Measurements from ENCODE around the gene STXBP6. TPM values are rescaled to one million over a fixed set of nuclear protein-coding genes. Genes with fewer than 3 reads are reported as not detected.

The STXBP6 gene
- total and polyA plus RNA-seq, 9 donors: 17.5 to 33.5 (median 25.6) TPM

- H3K36me3 ChIP-seq (ENCODE audit: control insufficient read depth, insufficient read depth, low read length): no peaks in the 10 kb centered on the region
- H3K9me3 ChIP-seq (replicated peaks; ENCODE audit: control insufficient read depth, low read depth, low read length): no peaks in the 10 kb centered on the region
- H3K4me3 ChIP-seq (ENCODE audit: low read length): no peak overlapping the region
- WGBS (ENCODE audit: insufficient coverage): 88% methylated on average over 2 of the region's 5 CpGs
- no peak overlapping the region for H3K27ac ChIP-seq (ENCODE audit: low read length)
- no peaks in the 10 kb centered on the region for H3K4me1 ChIP-seq (ENCODE audit: control insufficient read depth, insufficient read depth, low read length)
- DNase-seq: no peak
- no peaks in the 10 kb centered on the region for H3K27me3 ChIP-seq (ENCODE audit: control insufficient read depth, insufficient read depth, low read length)
These were observed 247.7 kb downstream of the STXBP6 start for GRCh38 chr14:24802236-24802635.

- H3K27me3 ChIP-seq (ENCODE audit: control insufficient read depth, insufficient read depth, low read length): no peaks in the 10 kb centered on the region
- H3K4me1 ChIP-seq (ENCODE audit: control insufficient read depth, insufficient read depth, low read length): no peaks in the 10 kb centered on the region
- no peak overlapping the region for H3K4me3 ChIP-seq (ENCODE audit: low read length)
- no peak for DNase-seq
- H3K9me3 ChIP-seq (replicated peaks; ENCODE audit: control insufficient read depth, low read depth, low read length): no peaks in the 10 kb centered on the region
- no peaks in the 10 kb centered on the region for H3K36me3 ChIP-seq (ENCODE audit: control insufficient read depth, insufficient read depth, low read length)
- no peak overlapping the region for H3K27ac ChIP-seq (ENCODE audit: low read length)
- 75% methylated on average over 1 of the region's 1 CpG for WGBS (ENCODE audit: insufficient coverage)
These were observed 248.9 kb downstream of the STXBP6 start for GRCh38 chr14:24801024-24801423.

- Histone ChIP-seq H3K27me3 (ENCODE audit: control insufficient read depth, insufficient read depth, low read length) (no peaks in the 10 kb centered on the region), H3K4me1 (ENCODE audit: control insufficient read depth, insufficient read depth, low read length) (no peaks in the 10 kb centered on the region)
- WGBS (ENCODE audit: insufficient coverage): 61% methylated on average over 3 of the region's 6 CpGs
These were observed 251.0 kb downstream of the STXBP6 start for GRCh38 chr14:24798911-24799462.

GRCh38 chr14:24795406-24795805, 254.5 kb downstream of the STXBP6 start:
- no peak for DNase-seq
- no peak overlapping the region for H3K4me3 ChIP-seq (ENCODE audit: low read length)
- WGBS (ENCODE audit: insufficient coverage): 100% methylated on average over 2 of the region's 5 CpGs
- H3K27ac ChIP-seq (ENCODE audit: low read length): no peak overlapping the region
- no peaks in the 10 kb centered on the region for H3K27me3 ChIP-seq (ENCODE audit: control insufficient read depth, insufficient read depth, low read length)
- H3K9me3 ChIP-seq (replicated peaks; ENCODE audit: control insufficient read depth, low read depth, low read length): no peaks in the 10 kb centered on the region
- H3K4me1 ChIP-seq (ENCODE audit: control insufficient read depth, insufficient read depth, low read length): no peaks in the 10 kb centered on the region
- H3K36me3 ChIP-seq (ENCODE audit: control insufficient read depth, insufficient read depth, low read length): no peaks in the 10 kb centered on the region

More at GRCh38 chr14:24798911-24799462, 251.0 kb downstream of the STXBP6 start:
- no peak for DNase-seq
- no peaks in the 10 kb centered on the region for H3K36me3 ChIP-seq (ENCODE audit: control insufficient read depth, insufficient read depth, low read length)
- no peak overlapping the region for H3K4me3 ChIP-seq (ENCODE audit: low read length)
- H3K9me3 ChIP-seq (replicated peaks; ENCODE audit: control insufficient read depth, low read depth, low read length): no peaks in the 10 kb centered on the region
- no peak overlapping the region for H3K27ac ChIP-seq (ENCODE audit: low read length)

- H3K4me1 ChIP-seq (ENCODE audit: control insufficient read depth, insufficient read depth, low read length): no peaks in the 10 kb centered on the region
- no peak for DNase-seq
- no peak overlapping the region for H3K27ac ChIP-seq (ENCODE audit: low read length)
- no peaks in the 10 kb centered on the region for H3K9me3 ChIP-seq (replicated peaks; ENCODE audit: control insufficient read depth, low read depth, low read length)
- H3K36me3 ChIP-seq (ENCODE audit: control insufficient read depth, insufficient read depth, low read length): no peaks in the 10 kb centered on the region
- WGBS (ENCODE audit: insufficient coverage): 84% methylated on average over 6 of the region's 10 CpGs
- H3K4me3 ChIP-seq (ENCODE audit: low read length): no peak overlapping the region
- H3K27me3 ChIP-seq (ENCODE audit: control insufficient read depth, insufficient read depth, low read length): no peaks in the 10 kb centered on the region
These were observed 255.2 kb downstream of the STXBP6 start for GRCh38 chr14:24794644-24795305.

GRCh38 chr14:24790196-24790595, 259.8 kb downstream of the STXBP6 start:
- Histone ChIP-seq H3K4me3 (ENCODE audit: low read length) (no peak overlapping the region), H3K36me3 (ENCODE audit: control insufficient read depth, insufficient read depth, low read length) (no peaks in the 10 kb centered on the region), H3K4me1 (ENCODE audit: control insufficient read depth, insufficient read depth, low read length) (no peaks in the 10 kb centered on the region), H3K9me3 (replicated peaks; ENCODE audit: control insufficient read depth, low read depth, low read length) (no peaks in the 10 kb centered on the region), H3K27ac (ENCODE audit: low read length) (no peak overlapping the region), H3K27me3 (ENCODE audit: control insufficient read depth, insufficient read depth, low read length) (no peaks in the 10 kb centered on the region)
- WGBS (ENCODE audit: insufficient coverage): no CpG with 5 or more reads among the region's 3 CpGs
- no peak for DNase-seq

GRCh38 chr14:24789378-24789884, 260.5 kb downstream of the STXBP6 start:
- no peaks in the 10 kb centered on the region for H3K9me3 ChIP-seq (replicated peaks; ENCODE audit: control insufficient read depth, low read depth, low read length)
- peak; percentile 94 for DNase-seq
- no peak overlapping the region for H3K27ac ChIP-seq (ENCODE audit: low read length)
- no peak overlapping the region for H3K4me3 ChIP-seq (ENCODE audit: low read length)
- 0% methylated on average over 2 of the region's 4 CpGs for WGBS (ENCODE audit: insufficient coverage)
- H3K27me3 ChIP-seq (ENCODE audit: control insufficient read depth, insufficient read depth, low read length): no peaks in the 10 kb centered on the region
- no peaks in the 10 kb centered on the region for H3K36me3 ChIP-seq (ENCODE audit: control insufficient read depth, insufficient read depth, low read length)
- no peaks in the 10 kb centered on the region for H3K4me1 ChIP-seq (ENCODE audit: control insufficient read depth, insufficient read depth, low read length)

GRCh38 chr14:24785698-24786097, 264.2 kb downstream of the STXBP6 start:
- no peak for DNase-seq
- Histone ChIP-seq H3K27ac (ENCODE audit: low read length) (no peak overlapping the region), H3K4me3 (ENCODE audit: low read length) (no peak overlapping the region), H3K4me1 (ENCODE audit: control insufficient read depth, insufficient read depth, low read length) (no peaks in the 10 kb centered on the region), H3K9me3 (replicated peaks; ENCODE audit: control insufficient read depth, low read depth, low read length) (no peaks in the 10 kb centered on the region), H3K27me3 (ENCODE audit: control insufficient read depth, insufficient read depth, low read length) (no peaks in the 10 kb centered on the region), H3K36me3 (ENCODE audit: control insufficient read depth, insufficient read depth, low read length) (no peaks in the 10 kb centered on the region)
- WGBS (ENCODE audit: insufficient coverage): no CpG with 5 or more reads among the region's 1 CpG

GRCh38 chr14:24784981-24785380, 265.0 kb downstream of the STXBP6 start:
- no peak overlapping the region for H3K4me3 ChIP-seq (ENCODE audit: low read length)
- no peak for DNase-seq
- no peak overlapping the region for H3K27ac ChIP-seq (ENCODE audit: low read length)
- H3K27me3 ChIP-seq (ENCODE audit: control insufficient read depth, insufficient read depth, low read length): no peaks in the 10 kb centered on the region
- no peaks in the 10 kb centered on the region for H3K4me1 ChIP-seq (ENCODE audit: control insufficient read depth, insufficient read depth, low read length)
- no peaks in the 10 kb centered on the region for H3K9me3 ChIP-seq (replicated peaks; ENCODE audit: control insufficient read depth, low read depth, low read length)
- H3K36me3 ChIP-seq (ENCODE audit: control insufficient read depth, insufficient read depth, low read length): no peaks in the 10 kb centered on the region

- 86% methylated on average over 1 of the region's 1 CpG for WGBS (ENCODE audit: insufficient coverage)
- H3K9me3 ChIP-seq (replicated peaks; ENCODE audit: control insufficient read depth, low read depth, low read length): no peaks in the 10 kb centered on the region
- H3K27me3 ChIP-seq (ENCODE audit: control insufficient read depth, insufficient read depth, low read length): no peaks in the 10 kb centered on the region
These were observed 266.2 kb downstream of the STXBP6 start for GRCh38 chr14:24783791-24784190.

More at GRCh38 chr14:24783791-24784190, 266.2 kb downstream of the STXBP6 start:
- H3K27ac ChIP-seq (ENCODE audit: low read length): no peak overlapping the region
- no peaks in the 10 kb centered on the region for H3K36me3 ChIP-seq (ENCODE audit: control insufficient read depth, insufficient read depth, low read length)
- no peak overlapping the region for H3K4me3 ChIP-seq (ENCODE audit: low read length)
- no peaks in the 10 kb centered on the region for H3K4me1 ChIP-seq (ENCODE audit: control insufficient read depth, insufficient read depth, low read length)
- no peak for DNase-seq

Measured in muscle of leg (tissue), 11 donors.